ENCODE measurements around the gene IFNAR2. TPM values are rescaled to one million over a fixed set of nuclear protein-coding genes. Genes with fewer than 3 reads are reported as not detected.

Gene IFNAR2
- total and polyA plus RNA-seq, 2 donors (not counting 1 experiment from before 2014, with no cell fraction given), result 5.6 to 24.3 TPM

GRCh38 chr21:33234635-33235520 lies 5.1 kb downstream of the IFNAR2 start:
- no peaks in the 10 kb centered on the region for H3K27me3 ChIP-seq (ENCODE audit: control insufficient read depth, insufficient read depth, low read length)
- H3K79me2 ChIP-seq (ENCODE audit: control insufficient read depth, insufficient read depth, low read length), result no peaks in the 10 kb centered on the region

DNA sequence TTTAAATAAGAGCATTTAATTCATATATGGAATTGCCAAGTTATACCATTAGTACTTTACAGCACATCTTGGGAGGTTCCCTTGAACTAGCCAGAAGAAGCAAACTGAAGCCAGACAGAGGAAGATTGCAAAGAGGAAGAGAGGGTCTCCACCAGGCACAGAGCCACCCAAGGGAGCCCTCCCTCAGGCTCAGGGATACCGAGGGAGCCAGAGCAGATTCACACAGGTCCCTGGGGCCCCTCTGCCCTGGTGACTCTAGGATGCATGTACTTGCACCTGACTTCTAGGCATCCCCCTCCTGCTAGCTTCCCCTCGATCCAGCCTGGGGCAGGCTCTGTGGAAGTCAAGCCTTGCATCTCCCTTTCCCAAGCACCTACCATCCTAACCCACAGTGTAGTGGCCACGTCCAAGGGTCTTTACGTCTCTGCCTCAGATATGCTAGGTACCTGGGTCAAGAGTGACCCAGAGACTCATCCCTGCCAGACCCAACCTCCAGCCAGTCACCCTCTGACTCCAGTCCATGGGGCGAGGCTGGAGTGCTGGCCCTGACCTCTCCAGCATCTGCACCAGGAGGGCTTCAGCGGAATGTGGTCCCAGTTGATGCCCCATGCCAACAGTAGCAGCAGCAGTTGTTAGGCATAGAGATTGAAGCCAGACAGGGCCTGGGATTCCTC lies 6.4 kb downstream of the IFNAR2 start:
- H3K79me2 ChIP-seq (ENCODE audit: control insufficient read depth, insufficient read depth, low read length), result no peaks in the 10 kb centered on the region
- H2AFZ ChIP-seq (ENCODE audit: low read length), result no peak overlapping the region
- no peak overlapping the region for H3K9ac ChIP-seq (ENCODE audit: insufficient read depth, low read length)
- H3K27ac ChIP-seq (ENCODE audit: insufficient read depth, low read length), result no peak overlapping the region
- H4K20me1 ChIP-seq (ENCODE audit: control insufficient read depth, extremely low read depth, insufficient read depth, low read length), result no peaks in the 10 kb centered on the region
- no peak for DNase-seq (ENCODE audit: low read depth in 2 of 2)
- no peaks in the 10 kb centered on the region for H3K36me3 ChIP-seq (ENCODE audit: control insufficient read depth, insufficient read depth, low read length)
- H3K4me2 ChIP-seq (ENCODE audit: extremely low read depth, insufficient read depth, low read length), result no peak overlapping the region
- H3K4me3 ChIP-seq (replicated peaks in 1 of 4; ENCODE audit: control extremely low read depth in 1 of 4, insufficient read depth in 1 of 4, low read depth in 3 of 4, low read length in 4 of 4), result no peak overlapping the region
- H3K9me3 ChIP-seq (ENCODE audit: control insufficient read depth, insufficient read depth, low read depth, low read length), result no peaks in the 10 kb centered on the region
- H3K4me1 ChIP-seq (ENCODE audit: control insufficient read depth, extremely low read depth, insufficient read depth, low read length), result no peaks in the 10 kb centered on the region
- TF ChIP-seq, protein P1, sequence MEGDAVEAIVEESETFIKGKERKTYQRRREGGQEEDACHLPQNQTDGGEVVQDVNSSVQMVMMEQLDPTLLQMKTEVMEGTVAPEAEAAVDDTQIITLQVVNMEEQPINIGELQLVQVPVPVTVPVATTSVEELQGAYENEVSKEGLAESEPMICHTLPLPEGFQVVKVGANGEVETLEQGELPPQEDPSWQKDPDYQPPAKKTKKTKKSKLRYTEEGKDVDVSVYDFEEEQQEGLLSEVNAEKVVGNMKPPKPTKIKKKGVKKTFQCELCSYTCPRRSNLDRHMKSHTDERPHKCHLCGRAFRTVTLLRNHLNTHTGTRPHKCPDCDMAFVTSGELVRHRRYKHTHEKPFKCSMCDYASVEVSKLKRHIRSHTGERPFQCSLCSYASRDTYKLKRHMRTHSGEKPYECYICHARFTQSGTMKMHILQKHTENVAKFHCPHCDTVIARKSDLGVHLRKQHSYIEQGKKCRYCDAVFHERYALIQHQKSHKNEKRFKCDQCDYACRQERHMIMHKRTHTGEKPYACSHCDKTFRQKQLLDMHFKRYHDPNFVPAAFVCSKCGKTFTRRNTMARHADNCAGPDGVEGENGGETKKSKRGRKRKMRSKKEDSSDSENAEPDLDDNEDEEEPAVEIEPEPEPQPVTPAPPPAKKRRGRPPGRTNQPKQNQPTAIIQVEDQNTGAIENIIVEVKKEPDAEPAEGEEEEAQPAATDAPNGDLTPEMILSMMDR (conservative IDR thresholded peaks at IDR 0.05 in 1 of 2, IDR thresholded peaks at IDR 0.05 in 1 of 2; ENCODE audit: low read depth in 1 of 2, low read length in 2 of 2), result no peak
- TF ChIP-seq EZH2 (IDR thresholded peaks at IDR 0.05; ENCODE audit: low read length, missing control alignments), result no peak
- no peaks in the 10 kb centered on the region for H3K27me3 ChIP-seq (ENCODE audit: control insufficient read depth, insufficient read depth, low read length)

More at GRCh38 chr21:33234635-33235520, 5.1 kb downstream of the IFNAR2 start:
- H2AFZ ChIP-seq (ENCODE audit: low read length), result no peak overlapping the region
- H3K36me3 ChIP-seq (ENCODE audit: control insufficient read depth, insufficient read depth, low read length), result no peaks in the 10 kb centered on the region
- no peak overlapping the region for H3K4me3 ChIP-seq (replicated peaks in 1 of 4; ENCODE audit: control extremely low read depth in 1 of 4, insufficient read depth in 1 of 4, low read depth in 3 of 4, low read length in 4 of 4)
- no peaks in the 10 kb centered on the region for H3K9me3 ChIP-seq (ENCODE audit: control insufficient read depth, insufficient read depth, low read depth, low read length)
- no peak overlapping the region for H3K9ac ChIP-seq (ENCODE audit: insufficient read depth, low read length)
- H3K4me2 ChIP-seq (ENCODE audit: extremely low read depth, insufficient read depth, low read length), result no peak overlapping the region
- TF ChIP-seq, protein P1 (conservative IDR thresholded peaks at IDR 0.05 in 1 of 2, IDR thresholded peaks at IDR 0.05 in 1 of 2; ENCODE audit: low read depth in 1 of 2, low read length in 2 of 2), result no peak
- TF ChIP-seq EZH2 (IDR thresholded peaks at IDR 0.05; ENCODE audit: low read length, missing control alignments), result no peak
- no peak for DNase-seq (ENCODE audit: low read depth in 2 of 2)
- no peaks in the 10 kb centered on the region for H3K4me1 ChIP-seq (ENCODE audit: control insufficient read depth, extremely low read depth, insufficient read depth, low read length)
- H3K27ac ChIP-seq (ENCODE audit: insufficient read depth, low read length), result no peak overlapping the region
- H4K20me1 ChIP-seq (ENCODE audit: control insufficient read depth, extremely low read depth, insufficient read depth, low read length), result no peaks in the 10 kb centered on the region

- H3K4me1 ChIP-seq (ENCODE audit: control insufficient read depth, extremely low read depth, insufficient read depth, low read length), result no peaks in the 10 kb centered on the region
- H3K36me3 ChIP-seq (ENCODE audit: control insufficient read depth, insufficient read depth, low read length), result no peaks in the 10 kb centered on the region
- no peak overlapping the region for H3K9ac ChIP-seq (ENCODE audit: insufficient read depth, low read length)
- no peaks in the 10 kb centered on the region for H3K27me3 ChIP-seq (ENCODE audit: control insufficient read depth, insufficient read depth, low read length)
- H3K4me3 ChIP-seq (replicated peaks in 1 of 4; ENCODE audit: control extremely low read depth in 1 of 4, insufficient read depth in 1 of 4, low read depth in 3 of 4, low read length in 4 of 4), result no peak overlapping the region
- no peak for TF ChIP-seq EZH2 (IDR thresholded peaks at IDR 0.05; ENCODE audit: low read length, missing control alignments)
- TF ChIP-seq, protein P1 (conservative IDR thresholded peaks at IDR 0.05 in 1 of 2, IDR thresholded peaks at IDR 0.05 in 1 of 2; ENCODE audit: low read depth in 1 of 2, low read length in 2 of 2), result no peak
- no peak overlapping the region for H2AFZ ChIP-seq (ENCODE audit: low read length)
- H3K4me2 ChIP-seq (ENCODE audit: extremely low read depth, insufficient read depth, low read length), result no peak overlapping the region
- no peaks in the 10 kb centered on the region for H3K9me3 ChIP-seq (ENCODE audit: control insufficient read depth, insufficient read depth, low read depth, low read length)
- no peaks in the 10 kb centered on the region for H4K20me1 ChIP-seq (ENCODE audit: control insufficient read depth, extremely low read depth, insufficient read depth, low read length)
- no peak overlapping the region for H3K27ac ChIP-seq (ENCODE audit: insufficient read depth, low read length)
- DNase-seq (ENCODE audit: low read depth in 2 of 2), result peak; percentile 14 to 17
- H3K79me2 ChIP-seq (ENCODE audit: control insufficient read depth, insufficient read depth, low read length), result no peaks in the 10 kb centered on the region
Measured at GRCh38 chr21:33236766-33237165, 7.0 kb downstream of the IFNAR2 start.

All from fibroblast of lung (primary cell).